ENCODE results near the gene SARNP.
"Not testable (repeated sequence)": the region's sequence is repeated elsewhere in the genome, so short reads cannot be mapped to it uniquely, and the experiment has no call there.

The SARNP gene

DNA sequence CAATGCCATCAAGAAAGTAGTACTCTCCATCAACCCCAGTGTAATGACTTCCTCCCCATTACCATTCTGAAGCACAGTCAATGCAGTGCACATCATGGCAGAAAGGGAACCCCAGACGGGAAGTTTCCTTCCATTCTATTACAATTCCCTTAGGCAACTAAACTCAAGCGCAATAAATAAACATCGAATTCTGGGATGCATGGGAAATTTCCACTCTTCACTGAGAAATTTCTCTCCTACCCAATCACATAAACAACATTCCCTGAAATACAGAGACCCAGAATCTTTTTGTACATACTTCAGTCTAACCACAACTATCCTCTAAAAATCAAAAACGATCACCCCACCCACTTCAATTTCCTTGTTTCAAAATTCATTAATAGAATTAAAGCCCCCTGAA is 20.0 kb downstream of the SARNP start:
- no peak overlapping the region for H3K4me3 ChIP-seq (ENCODE audit: low read depth, low read length)

DNA sequence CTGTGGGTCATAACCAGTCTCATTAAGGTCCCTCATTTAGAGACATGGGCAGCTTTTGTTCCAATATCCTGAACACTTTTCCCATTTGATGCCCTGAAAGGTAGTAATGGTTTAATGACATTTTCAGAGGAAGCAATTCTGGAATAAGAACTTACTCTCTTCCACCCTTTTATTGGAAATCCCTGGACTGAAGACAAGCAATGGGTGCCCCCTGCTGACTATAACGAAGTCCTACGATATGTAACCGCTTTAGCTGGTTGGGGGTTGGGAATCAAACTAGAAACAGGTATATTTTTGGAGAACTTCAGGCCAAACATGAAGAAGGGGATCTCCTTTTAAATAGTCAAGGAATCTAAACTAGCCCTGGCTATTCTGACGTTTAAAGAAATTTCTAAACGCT is 20.5 kb downstream of the SARNP start:
- H3K4me3 ChIP-seq (ENCODE audit: low read depth, low read length) = no peak overlapping the region

DNA sequence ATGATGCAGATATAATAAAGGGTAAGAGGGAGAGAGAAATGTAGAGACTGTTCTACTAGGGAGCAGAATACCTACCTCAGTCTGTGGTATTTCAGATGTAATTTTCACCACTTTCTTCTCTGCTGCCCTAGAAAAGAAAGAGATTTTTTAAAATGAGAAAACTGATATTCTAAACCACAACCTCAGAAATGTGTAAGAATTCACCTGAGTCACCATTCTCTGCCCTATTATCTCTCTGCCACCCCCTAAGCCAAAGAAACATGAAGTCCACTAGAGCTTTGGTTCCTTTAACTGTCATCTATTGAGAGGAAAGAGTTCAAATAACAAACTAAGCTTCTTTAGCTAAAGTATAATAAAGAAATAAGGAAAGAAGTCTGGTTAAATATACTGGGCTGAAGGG is 21.6 kb downstream of the SARNP start:
- no peak overlapping the region for H3K4me3 ChIP-seq (ENCODE audit: low read depth, low read length)

DNA sequence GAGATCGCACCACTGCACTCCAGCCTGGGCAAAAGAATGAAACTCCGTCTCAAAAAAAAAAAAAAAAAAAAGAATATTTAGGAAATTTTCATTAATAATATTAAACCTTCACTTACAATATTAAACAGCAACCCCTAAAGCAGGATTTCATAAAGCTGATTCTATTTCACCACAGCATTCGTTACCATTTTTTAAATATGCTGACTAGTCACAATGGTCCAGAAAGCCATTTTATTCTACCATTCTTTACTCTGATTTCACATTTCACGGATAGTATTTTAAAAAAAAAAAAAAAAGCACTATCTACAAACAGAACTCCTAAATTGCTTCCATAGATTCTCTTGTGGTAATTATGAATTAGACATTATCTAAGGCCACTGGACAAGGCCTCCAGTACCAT is 27.6 kb downstream of the SARNP start:
- H3K4me3 ChIP-seq (ENCODE audit: low read depth, low read length) = no peak overlapping the region

DNA sequence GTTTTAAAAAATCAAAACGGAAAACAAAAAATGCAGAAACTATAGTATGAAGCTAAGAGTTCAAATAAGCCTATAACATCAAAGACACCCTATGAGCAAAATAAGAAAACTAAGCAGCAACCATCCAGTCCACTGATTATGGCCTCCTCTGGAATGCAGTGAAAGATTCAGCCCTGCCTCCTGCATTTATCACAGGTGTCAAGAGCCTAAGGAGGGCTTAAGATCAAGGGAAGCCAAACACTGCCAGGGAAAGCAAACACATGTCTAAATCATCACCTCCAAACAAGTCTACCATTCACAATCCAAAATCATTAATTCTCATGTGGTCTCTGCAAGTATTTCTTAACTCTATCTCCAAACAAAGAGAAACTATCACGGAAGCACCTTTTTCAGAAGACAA is 28.4 kb downstream of the SARNP start:
- H3K4me3 ChIP-seq (ENCODE audit: low read depth, low read length) = no peak overlapping the region

DNA sequence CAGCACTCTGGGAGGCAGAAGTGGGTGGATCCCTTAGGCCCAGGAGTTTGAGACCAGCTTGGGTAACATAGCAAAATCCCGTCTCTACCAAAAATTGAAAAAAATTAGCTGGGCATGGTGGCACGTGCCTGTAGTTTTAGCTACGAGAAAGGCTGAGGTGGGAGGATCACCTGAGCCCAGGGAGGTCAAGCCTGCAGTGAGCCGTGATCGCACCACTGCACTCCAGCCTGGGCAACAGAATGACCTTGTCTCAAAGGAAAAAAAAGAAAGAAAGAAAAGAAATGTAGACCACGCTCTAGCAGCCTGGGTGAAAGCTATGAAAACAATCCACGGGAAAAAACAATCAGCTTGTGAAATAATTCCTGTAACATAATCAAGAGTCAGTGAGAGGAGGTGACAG is 29.0 kb downstream of the SARNP start:
- no peak overlapping the region for H3K4me3 ChIP-seq (ENCODE audit: low read depth, low read length)

DNA sequence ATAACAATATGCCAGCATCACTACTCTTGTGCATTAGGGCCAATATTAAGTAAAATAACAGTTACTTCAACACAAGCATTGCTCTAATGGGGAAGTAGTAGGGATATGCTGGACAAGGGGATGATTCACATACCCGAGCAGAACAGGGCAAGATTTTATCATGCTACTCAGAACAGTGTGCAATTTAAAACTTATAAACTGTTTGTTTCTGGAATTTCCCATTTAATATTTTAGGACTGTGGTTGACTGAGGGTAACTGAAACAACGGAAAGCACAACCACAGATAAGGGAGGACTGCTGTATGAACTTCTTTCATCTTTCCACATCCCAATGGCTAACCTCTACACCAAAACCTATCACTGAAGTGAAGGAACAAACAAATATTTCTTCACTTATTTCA is 36.8 kb downstream of the SARNP start:
- no peak overlapping the region for H3K4me3 ChIP-seq (ENCODE audit: low read depth, low read length)

DNA sequence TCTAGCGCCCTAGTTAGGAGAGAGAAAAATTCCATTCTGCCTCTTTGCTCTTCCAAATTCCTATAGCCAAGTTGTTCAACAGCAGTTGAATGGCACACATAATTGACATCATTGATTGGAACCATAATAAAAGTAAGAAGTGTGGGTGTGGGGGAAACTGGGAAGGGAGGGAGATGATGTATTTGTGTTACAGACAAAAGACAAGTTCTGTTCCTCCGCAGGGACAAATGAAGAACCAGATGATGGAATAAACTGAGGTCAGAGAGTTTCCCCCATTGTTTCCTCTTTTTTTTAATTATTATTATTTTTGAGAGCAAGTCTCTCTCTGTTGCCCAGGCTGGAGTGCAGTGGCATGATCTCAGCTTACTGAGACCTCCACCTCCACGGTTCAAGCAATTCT is 39.7 kb downstream of the SARNP start:
- no peak overlapping the region for H3K4me3 ChIP-seq (ENCODE audit: low read depth, low read length)

DNA sequence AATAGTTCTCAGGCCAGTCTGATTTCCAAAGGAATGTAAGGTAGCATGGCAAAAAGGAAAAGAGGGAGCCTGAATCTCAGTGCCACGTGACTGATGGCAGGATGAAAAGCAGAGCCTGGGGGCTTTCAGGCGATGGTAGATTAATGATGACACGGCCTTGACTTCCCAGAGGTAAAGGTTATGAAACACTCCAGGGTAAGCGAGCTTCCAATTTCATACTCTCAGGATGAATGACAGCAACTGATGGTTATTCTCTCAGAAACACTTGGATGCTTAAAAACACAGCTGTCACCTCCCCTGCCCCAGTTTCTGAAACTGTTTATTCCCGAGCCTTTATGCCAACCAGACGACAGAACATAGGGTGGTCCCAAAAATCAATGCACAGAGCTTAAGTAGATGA is 45.8 kb downstream of the SARNP start:
- H3K4me3 ChIP-seq (ENCODE audit: low read depth, low read length) = no peak overlapping the region

DNA sequence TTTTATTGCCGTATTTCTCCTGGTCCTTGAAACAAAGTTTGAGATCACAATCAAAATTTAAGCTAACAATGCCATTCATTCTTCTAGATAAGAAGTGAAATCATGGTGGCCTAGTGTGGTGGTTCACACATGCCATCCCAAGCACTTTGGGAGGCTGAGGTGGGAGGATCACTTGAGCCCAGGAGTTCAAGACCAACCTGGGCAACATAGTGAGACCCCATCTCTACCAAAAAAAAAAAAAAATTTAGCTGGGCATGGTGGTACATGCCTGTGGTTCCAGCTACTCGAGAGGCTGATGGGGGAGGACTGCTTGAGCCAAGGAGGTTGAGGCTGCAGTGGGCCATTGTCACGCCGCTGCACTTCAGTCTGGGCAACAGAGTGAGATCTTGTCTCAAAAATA is 50.4 kb downstream of the SARNP start:
- no peak overlapping the region for H3K4me3 ChIP-seq (ENCODE audit: low read depth, low read length)

DNA sequence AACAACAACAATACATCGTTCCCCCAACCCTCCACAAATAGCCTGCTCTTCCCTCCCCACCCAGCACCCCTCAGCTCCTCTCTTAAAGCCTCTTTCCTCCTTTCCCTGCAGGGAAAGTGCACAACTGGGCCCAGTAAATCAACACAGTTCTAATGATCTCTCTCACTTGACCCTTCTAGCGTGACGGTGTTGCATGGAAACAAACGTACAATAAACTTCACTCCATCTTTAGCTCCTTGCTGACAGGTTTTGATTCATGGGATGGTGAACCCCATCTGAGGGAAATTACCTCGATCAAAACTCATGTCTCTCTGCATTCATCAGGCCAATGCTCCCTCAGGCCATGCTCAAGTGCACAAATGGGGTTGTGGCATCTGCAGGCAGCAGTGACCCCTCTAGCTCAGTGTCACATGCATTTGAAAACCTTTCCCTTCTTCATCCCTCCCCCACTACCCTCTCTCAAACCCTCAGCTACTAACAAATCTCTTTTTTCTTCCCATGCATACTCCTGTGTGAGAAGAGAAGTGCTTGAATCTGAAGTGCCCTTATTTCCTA is 51.7 kb downstream of the SARNP start:
- H3K4me3 ChIP-seq (ENCODE audit: low read depth, low read length) = no peak overlapping the region

DNA sequence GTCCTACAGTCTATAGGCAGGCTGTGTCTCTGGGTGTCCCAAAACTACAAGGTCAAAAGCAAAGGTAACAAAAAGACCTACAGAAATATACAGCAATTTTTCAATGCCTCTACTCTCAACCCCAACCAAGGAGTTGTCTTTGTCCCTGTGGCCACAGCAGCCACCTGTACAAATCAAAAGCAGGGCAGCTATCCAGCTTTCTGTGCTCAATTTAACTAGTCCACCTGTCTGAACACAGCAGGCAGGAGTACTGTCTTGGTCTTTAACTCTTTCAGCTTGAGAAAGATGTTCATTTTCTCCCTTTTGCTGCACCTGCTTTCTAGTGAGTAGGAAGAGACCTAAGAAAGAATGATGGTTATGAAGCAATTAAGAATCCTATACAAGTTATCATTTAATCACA is 54.9 kb downstream of the SARNP start:
- no peak overlapping the region for H3K4me3 ChIP-seq (ENCODE audit: low read depth, low read length)

DNA sequence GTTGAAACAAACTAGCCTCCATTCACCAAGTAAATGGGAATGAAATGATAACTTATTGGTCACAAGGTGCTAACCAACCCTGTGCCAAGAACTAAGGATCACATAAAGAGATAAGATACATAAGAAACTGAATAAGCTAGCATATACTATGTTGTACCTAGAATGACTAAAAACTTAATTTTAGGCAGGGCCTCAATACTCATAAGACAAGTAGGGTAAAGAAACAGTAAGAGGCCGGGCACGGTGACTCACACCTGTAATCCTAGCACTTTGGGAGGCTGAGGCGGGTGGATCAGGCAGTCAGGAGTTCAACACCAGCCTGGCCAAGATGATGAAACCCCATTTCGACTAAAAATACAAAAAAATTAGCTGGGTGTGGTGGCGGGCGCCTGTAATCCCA is 56.9 kb downstream of the SARNP start:
- no peak overlapping the region for H3K4me3 ChIP-seq (ENCODE audit: low read depth, low read length)

DNA sequence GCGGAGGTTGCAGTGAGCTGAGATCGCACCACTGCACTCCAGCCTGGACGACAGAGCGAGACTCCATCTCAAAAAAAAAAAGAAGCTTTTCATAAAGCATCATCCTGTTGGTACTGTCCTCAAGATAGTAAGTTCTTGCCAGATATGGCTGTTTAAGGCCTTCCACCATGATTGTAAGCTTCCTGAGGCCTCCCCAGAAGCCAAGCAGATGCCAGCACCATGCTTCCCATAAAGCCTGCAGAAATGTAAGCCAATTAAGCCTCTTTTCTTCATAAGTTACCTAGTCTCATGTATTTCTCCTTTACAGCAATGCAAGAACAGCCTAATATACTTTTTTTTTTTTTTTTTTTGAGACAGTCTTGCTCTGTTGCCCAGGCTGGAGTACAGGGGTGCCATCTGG is 58.9 kb downstream of the SARNP start:
- H3K4me3 ChIP-seq (ENCODE audit: low read depth, low read length) = not testable (repeated sequence)

DNA sequence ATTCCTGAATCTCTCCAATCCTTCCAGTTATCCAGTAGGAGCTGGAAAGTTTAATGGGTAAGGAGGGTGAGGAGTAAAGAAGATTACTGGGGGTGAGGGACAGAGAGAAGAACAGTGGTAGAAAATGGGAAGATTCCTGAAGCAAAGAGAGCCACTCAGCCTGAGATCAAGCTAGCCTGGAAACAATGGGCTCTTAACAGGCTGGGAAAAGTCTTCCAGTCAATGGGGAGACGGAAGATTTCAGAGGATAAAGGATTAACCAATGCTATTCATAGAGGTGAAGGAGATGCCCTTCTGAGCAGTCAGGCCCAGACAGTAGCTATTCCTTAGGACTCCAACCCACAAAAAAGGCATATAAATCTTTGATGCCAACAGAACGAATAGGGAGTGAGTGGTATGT is 59.8 kb downstream of the SARNP start:
- H3K4me3 ChIP-seq (ENCODE audit: low read depth, low read length) = no peak overlapping the region

DNA sequence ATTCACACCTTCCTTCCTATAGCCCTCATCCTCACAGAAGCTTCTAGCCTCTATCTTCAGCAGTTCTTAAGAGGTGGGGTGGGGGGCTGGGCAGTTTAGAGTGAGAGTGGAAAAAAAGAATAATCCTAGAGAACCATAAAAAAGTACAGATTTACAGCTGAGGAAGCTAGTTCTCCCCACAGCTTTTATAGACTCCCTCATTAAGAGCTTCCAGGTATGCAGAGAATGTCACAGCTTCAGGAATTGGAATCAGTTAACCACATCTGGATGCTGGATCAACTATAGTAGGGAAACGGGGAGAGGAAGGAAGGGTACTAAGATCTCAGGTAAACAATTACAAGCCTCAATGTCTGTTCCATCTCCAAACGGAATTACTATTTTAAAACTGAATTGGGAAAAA is 62.3 kb downstream of the SARNP start:
- no peak overlapping the region for H3K4me3 ChIP-seq (ENCODE audit: low read depth, low read length)

DNA sequence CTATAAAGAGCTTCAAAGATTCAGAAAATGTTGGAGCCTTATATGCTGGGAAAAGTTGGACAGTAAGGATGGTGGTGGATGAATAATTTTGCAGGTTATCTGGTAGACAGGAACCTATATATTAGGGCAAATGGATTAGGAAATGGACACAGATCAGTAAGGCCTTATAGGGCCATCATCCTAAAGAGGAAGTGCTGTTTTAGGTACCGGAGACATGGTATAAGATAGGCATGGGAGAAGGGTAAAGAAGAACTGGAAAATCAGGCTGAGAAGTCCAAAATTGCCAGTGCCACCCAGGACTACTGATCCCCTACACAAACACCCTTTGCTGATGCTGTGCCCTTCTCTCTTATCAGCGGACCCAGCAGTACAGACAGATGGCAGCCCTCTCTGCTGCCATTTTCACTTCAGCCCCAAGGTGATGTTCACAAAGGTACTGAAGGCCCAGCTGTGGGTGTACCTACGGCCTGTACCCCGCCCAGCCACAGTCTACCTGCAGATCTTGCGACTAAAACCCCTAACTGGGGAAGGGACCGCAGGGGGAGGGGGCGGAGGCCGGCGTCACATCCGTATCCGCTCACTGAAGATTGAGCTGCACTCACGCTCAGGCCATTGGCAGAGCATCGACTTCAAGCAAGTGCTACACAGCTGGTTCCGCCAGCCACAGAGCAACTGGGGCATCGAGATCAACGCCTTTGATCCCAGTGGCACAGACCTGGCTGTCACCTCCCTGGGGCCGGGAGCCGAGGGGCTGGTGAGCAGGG is 69.1 kb downstream of the SARNP start:
- H3K4me3 ChIP-seq (ENCODE audit: low read depth, low read length) = no peak overlapping the region

DNA sequence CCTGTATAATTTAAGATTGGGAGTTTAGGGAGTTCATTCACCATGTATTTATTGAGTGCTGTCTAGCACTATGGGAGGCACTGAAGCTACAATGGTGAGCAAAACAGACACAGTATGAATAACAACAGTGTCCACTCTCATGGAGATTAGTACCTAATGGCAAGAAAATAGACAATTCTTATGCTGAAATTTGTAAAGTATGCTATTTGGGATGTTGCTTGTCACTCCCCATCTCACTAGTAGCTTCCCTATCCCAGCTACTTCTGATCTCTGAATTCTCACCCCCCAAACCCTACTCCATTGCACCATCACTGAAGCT is 70.7 kb downstream of the SARNP start:
- H3K4me3 ChIP-seq (ENCODE audit: low read depth, low read length) = no peak overlapping the region

DNA sequence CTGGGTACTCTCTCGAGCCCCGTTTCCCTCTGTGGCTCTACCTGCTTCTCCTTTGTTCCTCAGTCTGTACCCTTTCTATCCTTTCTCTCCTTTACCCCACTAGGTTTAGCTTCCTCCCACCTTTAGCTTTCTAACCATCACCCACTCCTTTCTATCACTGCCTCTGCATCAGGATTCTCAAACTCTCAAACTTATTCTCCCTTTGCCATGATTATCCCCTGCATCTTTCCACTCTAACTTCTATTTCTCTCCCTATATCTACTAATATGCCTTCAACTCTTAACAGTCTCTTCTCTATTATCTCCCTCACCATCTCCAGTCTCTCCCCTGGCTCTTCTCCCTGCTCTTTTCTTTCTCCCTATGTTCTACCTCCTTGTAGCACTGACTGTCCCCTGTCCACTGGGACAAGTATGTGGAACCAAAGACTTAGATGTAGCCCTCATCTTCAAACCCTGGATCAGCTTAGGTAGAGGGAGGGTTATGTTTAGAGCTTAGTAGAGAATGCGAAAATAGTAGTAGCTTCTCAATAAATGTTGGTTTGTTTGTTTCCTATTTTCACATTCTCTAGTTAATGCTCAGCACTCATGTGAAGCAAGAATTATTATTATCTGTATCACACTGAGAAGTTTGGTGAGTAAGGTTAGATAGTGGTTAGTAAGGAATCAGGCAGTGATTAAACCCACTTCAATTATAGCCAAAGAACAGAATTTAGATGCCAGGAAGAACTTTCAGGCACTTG is 71.2 kb downstream of the SARNP start:
- peak overlapping the region; percentile 1 for H3K4me3 ChIP-seq (ENCODE audit: low read depth, low read length)

DNA sequence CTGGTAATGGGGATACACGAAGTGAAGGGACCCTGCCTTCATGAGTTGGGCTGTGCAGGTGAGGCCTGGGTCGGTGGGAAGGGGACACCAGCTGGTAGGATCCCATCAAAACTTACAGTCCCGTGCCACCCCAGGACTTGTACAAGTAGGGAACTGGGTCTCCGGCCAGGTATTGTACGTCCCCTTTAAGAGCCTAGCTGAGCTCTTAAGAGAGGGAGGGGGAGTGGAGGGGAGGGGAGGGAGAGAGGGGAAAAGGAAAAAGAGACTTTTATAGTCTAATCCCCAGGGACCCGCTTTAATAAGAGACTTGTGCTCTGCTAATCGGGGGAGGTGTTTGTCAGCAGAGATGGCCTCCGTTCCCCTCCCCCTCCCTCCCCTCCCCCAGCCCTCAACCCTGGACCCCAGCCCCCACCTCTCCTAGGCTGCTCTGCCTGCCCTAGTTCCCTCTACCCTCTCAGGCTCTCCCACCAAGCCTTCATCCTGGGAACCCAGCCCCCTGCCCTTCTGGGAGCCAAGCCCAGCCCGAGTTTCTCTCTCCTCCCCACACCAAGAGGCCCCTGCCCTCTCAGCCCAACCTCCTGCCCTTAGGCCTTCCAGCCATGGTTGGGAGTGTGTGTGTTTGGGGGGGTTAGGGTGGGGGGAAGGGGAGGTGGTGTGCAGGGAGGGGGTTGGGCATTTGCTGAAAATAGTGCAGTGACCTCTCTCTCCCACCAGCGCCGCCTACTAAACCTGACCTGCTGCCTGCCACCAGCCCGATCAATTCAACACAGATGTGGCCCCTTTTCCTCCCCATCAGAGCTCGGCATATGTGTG is 72.0 kb downstream of the SARNP start:
- H3K4me3 ChIP-seq (ENCODE audit: low read depth, low read length) = peak overlapping the region; percentile 64

DNA sequence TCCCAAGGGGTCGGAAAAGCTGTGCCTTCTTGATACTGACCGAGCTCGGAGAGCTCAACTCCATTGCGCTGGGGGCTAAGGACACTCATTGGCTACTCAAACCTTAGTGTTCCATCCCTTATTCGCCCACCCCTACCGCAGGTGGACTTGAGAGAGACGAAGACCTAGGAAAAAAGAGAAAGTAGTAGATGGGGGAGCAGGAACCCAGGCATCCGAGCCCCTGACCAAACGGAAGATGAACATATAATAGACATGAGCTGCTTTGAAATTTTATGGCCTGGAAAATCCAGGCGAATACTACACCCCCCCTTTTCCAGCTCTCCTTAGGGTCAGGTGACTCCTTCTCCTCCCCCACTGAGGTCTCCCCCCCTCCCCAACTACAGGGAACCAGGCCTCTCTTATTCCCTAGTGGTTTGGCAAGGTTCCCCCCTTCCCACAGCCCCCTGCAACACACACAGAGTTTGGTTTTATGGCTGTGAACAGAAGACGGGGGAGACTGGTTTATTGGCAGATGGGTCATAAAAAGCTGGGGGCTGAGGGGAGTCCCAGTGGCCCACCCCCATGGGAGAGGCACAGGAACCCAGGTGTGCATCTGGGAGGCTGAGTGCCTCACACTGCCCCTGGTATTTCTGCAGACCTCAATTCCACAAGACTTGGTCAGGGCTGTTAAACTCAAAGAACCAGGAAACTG is 73.0 kb downstream of the SARNP start:
- H3K4me3 ChIP-seq (ENCODE audit: low read depth, low read length) = peak overlapping the region; percentile 94

Data from iPS-11a (cell line).